Epithelial cell of proximal tubule (primary cell): ENCODE results near the gene AMZ2. TPM values are rescaled to one million over a fixed set of nuclear protein-coding genes. Genes with fewer than 3 reads are reported as not detected.

Source experiments
- DNase-seq: peaks from one replicate; pipeline ENCODE4 v3.0.0-alpha.2; 2011; ENCODE audit warnings: low read depth
- H3K4me3 ChIP-seq: 2 replicates; pipeline ENCODE4 v1.5.1; 2011; ENCODE audit warnings: low read depth, mild to moderate bottlenecking, low read length
- CTCF ChIP-seq: conservative IDR thresholded peaks from 2 replicates; pipeline ENCODE4 v1.5.1; 2012; ENCODE audit warnings: low read depth, mild to moderate bottlenecking, low read length
- total RNA-seq: library from RNA; depleted of rRNA; stranded (reverse); fragments of >200 nt; gene quantifications from 2 replicates; pipeline ENCODE4 v1.2.3, GENCODE V29; 2015

AMZ2 gene
- total RNA-seq, 1 donor from 2014 or later: 90.0 TPM

DNA sequence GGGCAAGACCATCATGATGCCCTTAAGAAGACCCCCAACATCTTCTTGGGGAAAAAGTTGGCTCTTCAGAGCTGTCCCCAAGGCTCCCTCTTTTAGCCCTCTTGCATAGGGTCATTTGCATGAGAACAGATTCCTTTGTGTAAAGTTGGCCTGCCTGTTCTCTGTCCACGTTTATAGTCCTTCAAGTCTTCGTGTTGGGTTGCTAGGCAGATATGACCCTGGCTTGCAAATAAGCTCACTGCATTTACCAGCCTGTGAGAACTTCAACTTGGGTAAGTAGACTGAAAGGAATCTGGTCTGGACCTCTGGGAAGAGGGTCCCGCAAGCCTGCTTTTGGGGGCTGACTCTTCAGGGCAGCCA lies 46.3 kb downstream of the AMZ2 start:
- no peak for TF ChIP-seq CTCF
- DNase-seq: no peak
- no peak overlapping the region for H3K4me3 ChIP-seq

- TF ChIP-seq CTCF: no peak
- DNase-seq: no peak
These were observed 46.8 kb downstream of the AMZ2 start for GRCh38 chr17:68294617-68295016.

DNA sequence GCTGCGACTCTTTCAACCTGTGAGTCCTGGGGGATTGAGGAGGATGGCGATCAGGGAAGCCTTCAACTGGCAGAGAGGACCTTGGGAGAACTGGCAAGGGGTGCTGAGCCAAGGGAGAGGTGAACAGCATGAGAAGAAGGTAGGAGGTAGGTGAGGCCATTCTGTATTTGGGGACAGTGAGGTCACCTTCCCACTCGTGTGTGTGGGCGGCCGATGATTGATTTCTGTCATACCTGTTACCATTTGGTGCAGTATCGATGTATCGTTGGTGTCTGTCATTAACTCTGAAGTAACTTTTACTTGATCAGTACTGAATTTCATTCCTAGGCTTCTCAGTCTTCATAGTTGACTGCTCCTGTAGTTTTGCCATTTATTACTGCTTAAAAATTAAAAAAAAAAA lies 47.2 kb downstream of the AMZ2 start:
- no peak overlapping the region for H3K4me3 ChIP-seq
- DNase-seq: no peak
- TF ChIP-seq CTCF: no peak

More at GRCh38 chr17:68294617-68295016, 46.8 kb downstream of the AMZ2 start:
- H3K4me3 ChIP-seq: no peak overlapping the region

DNA sequence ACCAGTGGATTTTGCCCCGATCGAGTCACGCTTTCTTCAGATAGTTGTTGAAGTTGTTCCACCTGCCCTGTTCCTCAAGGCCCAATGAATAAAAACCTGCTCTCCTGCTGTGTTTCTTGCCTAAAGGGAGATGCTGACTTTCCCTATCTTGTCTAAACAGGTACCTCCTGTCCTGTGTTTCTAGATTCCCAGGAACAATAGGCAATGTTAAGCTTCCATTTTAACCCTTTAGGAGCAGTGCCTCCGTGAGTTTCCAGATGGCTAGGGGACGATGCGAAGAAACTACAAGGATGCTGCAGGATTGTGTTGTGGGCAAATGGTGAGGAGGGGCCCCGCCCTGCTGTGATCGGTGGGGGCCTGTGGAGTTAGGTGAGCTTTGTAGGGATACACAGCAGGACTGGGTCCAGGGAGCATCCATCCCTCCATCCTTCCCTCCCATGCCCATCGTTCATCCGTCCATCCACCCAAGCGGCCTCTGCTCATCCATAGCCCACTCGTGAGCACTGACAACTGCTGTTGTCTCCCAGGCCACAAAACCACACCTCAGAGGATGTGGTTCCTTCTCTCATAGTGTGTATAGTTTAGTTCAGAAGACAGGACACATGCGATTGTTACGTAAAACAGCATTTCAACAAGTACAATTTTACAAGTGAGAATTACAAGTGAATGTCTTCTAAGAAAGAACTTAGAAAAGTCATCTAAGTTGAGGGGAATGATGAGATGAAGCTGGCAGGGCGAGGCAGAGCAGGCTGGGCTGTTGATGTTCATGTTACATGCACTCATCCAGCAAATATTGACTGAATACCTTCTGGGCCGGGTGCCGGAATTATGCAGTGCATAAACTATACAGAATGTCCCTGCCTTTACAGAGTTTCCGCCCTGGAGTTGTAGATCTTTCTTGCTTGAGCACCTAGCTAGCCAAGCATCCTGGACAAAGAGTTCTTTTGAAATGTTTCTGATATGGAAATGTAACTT lies 48.7 kb downstream of the AMZ2 start:
- no peak overlapping the region for H3K4me3 ChIP-seq
- TF ChIP-seq CTCF: no peak
- DNase-seq: no peak

DNA sequence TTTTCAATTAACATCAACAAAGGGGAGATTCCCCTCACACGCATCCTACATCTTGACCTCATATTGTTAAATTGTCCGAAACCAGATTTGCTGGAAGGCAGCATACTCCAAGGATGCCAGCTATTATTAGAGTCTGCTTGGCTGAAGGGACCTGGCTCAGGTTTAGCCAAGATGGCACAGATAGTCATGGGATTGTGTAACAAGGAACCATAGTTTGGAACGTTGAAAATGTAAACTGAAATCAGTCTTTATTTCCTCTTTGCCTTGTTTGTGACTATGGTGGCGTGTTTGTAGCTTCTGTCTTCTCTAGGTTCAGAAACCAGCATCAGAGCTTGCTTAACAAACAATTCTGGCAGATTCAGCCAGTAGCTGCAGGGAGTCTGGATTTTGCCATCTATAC lies 49.4 kb downstream of the AMZ2 start:
- no peak for DNase-seq
- no peak overlapping the region for H3K4me3 ChIP-seq
- no peak for TF ChIP-seq CTCF

- no peak for TF ChIP-seq CTCF
- H3K4me3 ChIP-seq: no peak overlapping the region
- no peak for DNase-seq
These were observed 50.8 kb downstream of the AMZ2 start for GRCh38 chr17:68298601-68299000.

DNA sequence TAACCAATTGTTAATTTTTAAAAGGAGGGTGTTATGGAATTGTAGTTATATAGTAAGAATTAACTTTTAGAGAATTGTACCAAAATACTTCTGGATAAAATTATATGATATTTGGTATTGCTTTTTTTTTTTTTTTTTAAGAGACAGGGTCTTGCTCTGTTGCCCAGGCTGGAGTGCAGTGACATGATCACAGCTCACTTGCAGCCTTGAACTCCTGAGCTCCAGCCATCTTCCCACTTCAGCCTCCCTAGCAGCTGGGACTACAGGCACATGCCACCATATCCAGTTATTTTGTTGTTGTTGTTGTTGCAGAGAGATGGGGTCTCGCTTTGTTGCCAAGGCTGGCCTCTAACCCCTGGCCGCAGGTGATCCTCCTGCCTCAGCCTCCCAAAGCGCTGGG lies 52.0 kb downstream of the AMZ2 start:
- H3K4me3 ChIP-seq: no peak overlapping the region
- DNase-seq: no peak
- no peak for TF ChIP-seq CTCF
